ENCODE results near the gene GPR75.

GPR75 gene

DNA sequence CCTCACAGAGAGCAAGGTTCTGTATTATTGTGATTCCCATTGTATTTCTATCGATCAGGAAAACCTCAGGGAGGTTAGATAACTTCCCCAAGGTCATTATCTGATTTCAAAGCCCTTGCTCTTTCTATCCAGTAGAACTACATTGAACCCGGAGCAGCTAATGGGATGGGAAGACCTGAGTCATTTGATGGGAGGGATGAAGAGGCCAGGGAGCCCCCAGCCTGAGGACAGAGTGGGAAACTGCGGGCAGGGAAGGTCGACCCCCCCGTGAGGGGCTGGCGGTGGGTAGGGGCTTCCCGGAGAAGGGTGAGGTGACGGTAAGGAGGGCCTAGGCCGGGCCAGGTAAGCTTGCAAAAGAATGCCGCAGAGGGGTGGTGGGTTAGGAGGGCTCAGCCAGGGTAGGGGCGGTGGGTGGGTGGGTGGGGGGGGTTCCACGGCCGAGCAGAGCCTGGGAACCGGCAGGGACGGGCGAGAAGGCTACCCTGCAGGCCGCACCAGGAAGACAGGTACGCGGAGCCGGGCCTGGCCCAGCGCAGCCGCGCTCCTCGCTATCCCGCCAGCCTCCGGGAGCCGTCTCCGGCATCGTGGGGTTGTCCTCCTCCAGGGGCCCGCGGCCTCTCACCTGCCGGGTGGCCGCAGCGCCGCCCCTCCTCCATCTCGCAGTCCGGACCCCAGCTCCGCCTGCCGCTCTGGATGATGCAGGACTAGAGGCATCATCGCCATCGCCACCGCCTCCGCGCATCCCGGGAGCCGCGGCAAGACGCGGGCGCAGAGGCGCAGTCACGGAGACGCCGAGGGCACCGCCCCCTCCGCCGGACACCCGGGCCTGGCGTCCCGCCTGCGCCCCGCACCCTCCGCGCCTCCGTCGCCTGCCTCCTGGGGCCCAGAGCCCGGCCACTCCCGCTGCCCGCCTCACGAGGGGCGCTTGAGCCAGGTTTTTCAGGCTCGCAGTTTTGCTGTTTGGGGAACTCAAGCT, at the start of gene GPR75:
GPR75 (minus strand) TSS at position 762 of the 976 bp plus-strand sequence. CDS start 5,211 bp downstream, outside the sequence.
- FAIRE-seq = no peak

DNA sequence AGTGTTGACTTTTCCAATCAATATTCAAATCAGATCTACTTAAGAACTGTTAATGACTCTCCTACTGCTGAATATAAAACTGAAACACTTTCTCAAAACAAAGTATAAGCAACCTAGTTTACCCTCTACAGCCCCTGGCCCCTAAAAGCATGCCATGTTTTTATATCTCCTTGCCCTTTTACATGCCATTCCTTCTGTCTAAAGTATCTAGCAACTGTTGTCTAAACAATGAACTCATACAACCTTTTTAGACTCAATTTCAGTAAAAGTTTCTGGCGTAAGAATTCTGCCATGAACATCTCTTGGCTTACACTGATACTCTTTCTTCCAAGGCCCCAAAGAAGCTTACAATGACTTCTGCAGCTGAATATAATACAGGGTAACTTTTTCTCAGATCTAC, 47.8 kb upstream of the GPR75 start:
- no peak for FAIRE-seq

GRCh38 chr2:53905396-53905795, 45.6 kb upstream of the GPR75 start:
- FAIRE-seq = no peak

- no peak for FAIRE-seq
These were observed 43.2 kb upstream of the GPR75 start for GRCh38 chr2:53903011-53903410.

- FAIRE-seq = no peak
These were observed 41.4 kb upstream of the GPR75 start for GRCh38 chr2:53901192-53901591.

DNA sequence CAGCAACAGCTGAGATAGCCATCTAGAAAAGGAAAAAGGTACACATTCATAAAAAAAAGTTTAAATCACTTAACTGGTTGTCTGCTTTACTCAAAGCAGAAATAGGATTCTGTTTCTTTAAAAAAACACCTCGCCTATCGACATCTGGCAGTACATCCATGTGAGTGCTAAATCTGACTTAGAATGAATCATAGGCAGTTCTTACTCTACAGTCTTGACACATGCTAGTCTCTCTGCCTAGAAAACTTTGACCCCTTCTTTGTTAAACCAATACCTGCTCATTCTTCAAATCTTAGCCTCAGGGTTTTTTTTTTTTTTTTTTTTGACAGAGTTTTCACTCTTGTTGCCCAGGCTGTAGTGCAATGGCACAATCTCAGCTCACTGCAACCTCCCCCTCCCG, 37.1 kb upstream of the GPR75 start:
- no peak for FAIRE-seq

DNA sequence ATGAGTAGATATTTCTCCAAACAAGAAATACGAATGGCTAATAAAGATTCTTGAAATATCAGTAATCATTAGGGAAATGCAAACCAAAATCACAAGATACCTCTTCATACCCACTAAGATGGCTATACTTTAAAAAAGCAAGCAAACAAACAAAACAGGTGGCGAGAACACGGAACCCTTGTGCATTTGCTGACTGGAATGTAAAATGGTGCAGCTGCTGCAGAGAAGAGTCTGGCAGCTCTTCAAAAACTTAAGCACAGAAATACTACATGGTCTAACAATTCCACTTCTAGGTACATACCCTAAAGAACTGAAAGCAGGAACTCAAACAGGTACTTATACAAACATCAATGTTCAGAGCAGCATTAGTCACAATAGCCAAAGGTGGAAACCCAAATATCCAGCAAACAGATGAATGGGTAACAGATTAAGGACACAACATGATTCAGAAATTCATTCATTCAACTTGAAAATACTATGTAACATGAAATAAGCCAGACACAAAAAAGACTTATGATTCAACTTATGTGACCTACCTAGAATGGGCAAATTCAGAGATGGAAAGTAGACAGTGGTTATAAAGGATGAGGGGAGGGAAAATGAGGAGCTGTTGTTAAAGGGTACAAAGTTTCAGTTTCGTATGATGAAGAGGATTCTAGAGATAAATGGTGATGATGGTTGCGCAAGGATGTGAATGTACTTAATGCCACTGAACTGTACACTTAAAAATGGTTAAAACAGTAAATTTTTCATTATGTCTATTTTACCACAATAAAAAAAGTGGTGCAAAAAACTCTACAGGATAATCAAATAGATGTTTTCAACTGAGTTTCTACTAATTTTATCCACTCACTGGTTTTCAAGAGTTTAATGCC, 26.9 kb upstream of the GPR75 start:
- no peak for FAIRE-seq

GRCh38 chr2:53884883-53885282, 25.1 kb upstream of the GPR75 start:
- no peak for FAIRE-seq

- FAIRE-seq = no peak
These were observed 22.2 kb upstream of the GPR75 start for GRCh38 chr2:53881986-53882385.

- FAIRE-seq = no peak
These were observed 21.6 kb upstream of the GPR75 start for GRCh38 chr2:53881360-53881759.

GRCh38 chr2:53880756-53881155, 21.0 kb upstream of the GPR75 start:
- FAIRE-seq = peak; percentile 26

GRCh38 chr2:53877556-53877955, 17.8 kb upstream of the GPR75 start:
- no peak for FAIRE-seq

DNA sequence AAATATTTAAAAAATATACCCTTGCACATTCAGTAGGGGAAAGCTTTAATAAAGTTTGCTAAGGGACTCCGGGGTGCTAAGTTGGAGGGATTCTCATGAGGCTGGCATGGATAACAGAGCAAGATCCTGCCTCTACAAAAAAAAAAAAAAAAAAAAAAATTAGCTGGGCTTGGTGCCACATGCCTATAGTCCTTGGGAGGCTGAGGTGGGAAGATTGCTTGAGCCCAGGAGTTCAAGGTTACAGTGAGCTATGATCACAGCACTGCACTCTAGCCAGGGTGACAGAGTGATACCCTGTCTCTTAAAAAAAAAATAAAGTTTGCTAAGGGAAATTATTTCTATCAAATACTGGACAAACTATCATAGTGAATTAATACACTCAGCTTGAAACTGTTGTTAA, 17.3 kb upstream of the GPR75 start:
- FAIRE-seq = no peak

GRCh38 chr2:53874401-53874950, 14.7 kb upstream of the GPR75 start:
- no peak for FAIRE-seq

DNA sequence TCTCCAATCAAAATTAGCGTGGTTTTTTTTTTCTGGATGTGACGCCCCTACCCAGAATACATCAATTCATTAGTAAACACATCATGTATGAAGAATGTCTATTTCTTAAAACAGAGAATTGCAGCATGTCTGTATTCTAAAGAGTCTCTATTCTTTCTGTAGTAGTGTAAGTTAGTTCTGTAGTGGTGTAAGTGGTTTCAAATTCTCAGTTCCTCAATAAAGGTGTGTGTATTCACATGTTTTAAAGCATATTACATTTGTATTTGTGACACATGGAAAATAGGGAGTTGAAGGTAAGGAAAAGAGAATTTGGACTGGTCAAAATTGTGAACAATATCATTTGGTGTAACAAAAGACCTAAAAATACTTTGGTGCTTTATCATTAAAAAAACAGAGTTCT, 8.0 kb upstream of the GPR75 start:
- no peak for FAIRE-seq

DNA sequence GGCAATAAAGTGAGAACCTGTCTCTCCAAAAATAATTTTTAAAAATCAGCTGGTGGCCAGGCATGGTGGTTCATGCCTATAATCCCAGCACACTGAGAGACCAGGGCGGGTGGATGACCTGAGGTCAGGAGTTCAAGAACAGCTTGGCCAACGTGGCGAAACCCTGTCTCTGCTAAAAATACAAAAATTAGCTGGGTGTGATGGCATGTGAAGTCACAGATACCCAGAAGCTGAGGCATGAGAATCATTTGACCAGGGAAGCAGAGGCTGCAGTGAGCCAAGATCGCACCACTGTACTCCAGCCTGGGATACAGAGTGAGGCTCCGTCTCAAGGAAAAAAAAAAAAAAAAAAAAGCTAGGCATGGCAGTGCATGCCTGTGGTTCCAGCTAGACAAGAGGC, 7.4 kb upstream of the GPR75 start:
- FAIRE-seq = no peak

- no peak for FAIRE-seq
These were observed 6.2 kb upstream of the GPR75 start for GRCh38 chr2:53865962-53866361.

GRCh38 chr2:53865264-53865663, 5.5 kb upstream of the GPR75 start:
- FAIRE-seq = no peak

DNA sequence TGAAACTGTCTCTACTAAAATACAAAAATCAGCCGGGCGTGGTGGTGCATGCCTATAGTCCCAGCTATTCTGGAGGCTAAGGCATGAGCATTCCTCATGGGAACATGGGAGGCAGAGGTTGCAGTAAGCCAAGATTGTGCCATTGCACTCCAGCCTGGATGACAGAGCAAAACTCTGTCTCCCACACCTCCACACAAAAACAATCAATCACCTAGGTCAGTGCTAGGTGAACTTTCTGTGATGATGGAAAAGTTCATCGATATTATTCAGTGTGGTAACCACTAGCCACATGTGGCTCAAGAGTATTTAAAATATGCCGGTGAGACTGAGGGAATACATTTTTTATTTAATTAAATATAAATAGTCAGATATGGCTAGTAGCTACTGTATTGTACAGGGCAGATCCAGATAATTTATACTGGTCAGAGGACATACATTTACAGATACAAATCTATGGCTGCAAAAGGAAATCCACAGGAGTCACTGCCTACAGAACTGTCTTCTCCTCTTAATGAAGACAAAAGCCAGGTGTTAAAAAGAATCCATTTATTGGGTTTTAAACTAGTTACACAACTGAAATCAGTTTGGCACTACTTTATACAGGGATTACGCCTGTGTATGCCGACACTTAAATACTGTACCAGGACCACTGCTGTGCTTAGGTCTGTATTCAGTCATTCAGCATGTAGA, 3.9 kb upstream of the GPR75 start:
- no peak for FAIRE-seq

- FAIRE-seq = no peak
These were observed 2.1 kb upstream of the GPR75 start for GRCh38 chr2:53861824-53862223.

DNA sequence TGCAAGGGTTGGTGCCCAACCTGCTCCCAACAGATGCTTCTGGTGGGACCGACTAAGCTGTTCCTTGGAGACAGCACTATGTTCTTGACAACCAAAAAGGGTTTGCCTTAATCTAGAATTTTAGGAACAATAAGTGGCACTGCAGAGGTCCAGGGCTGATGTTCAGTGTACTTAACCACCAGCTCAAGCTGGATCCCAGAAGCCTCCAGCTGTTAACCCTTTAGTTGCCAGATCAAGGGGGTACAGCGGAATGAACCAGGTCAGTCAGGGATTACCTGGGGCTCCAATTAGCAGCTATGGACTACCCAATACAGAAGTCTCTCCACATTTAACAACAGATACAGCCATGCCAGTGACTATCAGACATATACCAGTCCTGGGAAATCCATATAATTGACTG, 3.5 kb downstream of the GPR75 start:
- FAIRE-seq = no peak

- no peak for FAIRE-seq
These were observed 5.1 kb downstream of the GPR75 start for GRCh38 chr2:53854678-53855077.

DNA sequence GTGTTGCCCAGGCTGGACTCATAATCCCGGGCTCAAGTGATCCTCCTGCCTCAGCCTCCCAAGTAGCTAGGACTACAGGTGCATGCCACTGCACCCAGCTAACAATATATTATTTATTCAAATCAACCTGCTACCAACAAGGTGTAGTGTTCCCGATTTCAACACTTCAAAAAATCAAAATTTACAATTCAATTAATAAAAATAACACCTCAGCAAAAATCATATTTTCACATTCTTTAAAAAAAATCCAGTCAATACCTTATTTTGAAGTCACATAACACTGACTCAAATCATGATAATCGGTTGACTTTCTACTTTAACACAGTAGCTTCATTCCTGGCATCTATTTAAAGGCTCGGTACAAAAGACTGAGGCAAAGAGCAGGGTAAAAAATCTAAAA, 7.2 kb downstream of the GPR75 start:
- no peak for FAIRE-seq
